Peyer's patch (tissue), 4 donors: ENCODE data around the gene YPEL1. TPM values are rescaled to one million over a fixed set of nuclear protein-coding genes. Genes with fewer than 3 reads are reported as not detected.

Source experiments
- DNase-seq, 3 donors: peaks; one replicate each; pipeline ENCODE4 v3.0.0-alpha.2; 2017 to 2019
- H3K27ac ChIP-seq, 4 donors: fragments of 200-600 bp; sonication (generic); one replicate each; pipeline ENCODE4 v1.5.1; 2016 to 2019
- H3K27me3 ChIP-seq, 2 donors: fragments of 200-600 bp; sonication (generic); one replicate each; pipeline ENCODE4 v1.5.1; 2019
- H3K36me3 ChIP-seq, 3 donors: fragments of 200-600 bp; sonication (generic); one replicate each; pipeline ENCODE4 v1.5.1; 2016 to 2019
- H3K4me1 ChIP-seq, 4 donors: fragments of 200-600 bp; sonication (generic); one replicate each; pipeline ENCODE4 v1.5.1; 2016 to 2019
- H3K4me3 ChIP-seq, 4 donors: fragments of 200-600 bp; sonication (generic); 1 replicate in 3 of 4; 2 replicates in 1 of 4; pipeline ENCODE4 v1.5.1; 2016 to 2019; ENCODE audit warnings: mild to moderate bottlenecking in 1 of 4
- H3K9me3 ChIP-seq, 4 donors: fragments of 200-600 bp; sonication (generic); one replicate each; pipeline ENCODE4 v1.5.1; 2016 to 2019; ENCODE audit warnings: mild to moderate bottlenecking in 1 of 4
- POLR2A ChIP-seq, 2 donors: fragments of 450-650 bp; IDR thresholded peaks; one replicate each; pipeline ENCODE4 v1.5.1; 2017; ENCODE audit warnings: antibody characterized with exemption in 2 of 2, mild to moderate bottlenecking in 2 of 2, moderate library complexity in 2 of 2
- total RNA-seq, 4 donors: library from RNA; depleted of rRNA; stranded (reverse); fragments of >200 nt; gene quantifications; one replicate each; pipeline ENCODE4 v1.1.0, GENCODE V29; 2016
- TF ChIP-seq, protein P1 (sequence below), 6 experiments: fragments of 450-650 bp in 4 of 6; fragments of 200-600 bp in 2 of 6; sonication (generic) in 1 of 6; IDR thresholded peaks; one replicate each; pipeline ENCODE4 v1.5.1; 2017 to 2019; ENCODE audit warnings: antibody characterized with exemption in 6 of 6, mild to moderate bottlenecking in 3 of 6, moderate library complexity in 1 of 6

The YPEL1 gene
- total RNA-seq, 4 donors from 2014 or later = 3.3 to 4.8 (median 3.4) TPM

DNA sequence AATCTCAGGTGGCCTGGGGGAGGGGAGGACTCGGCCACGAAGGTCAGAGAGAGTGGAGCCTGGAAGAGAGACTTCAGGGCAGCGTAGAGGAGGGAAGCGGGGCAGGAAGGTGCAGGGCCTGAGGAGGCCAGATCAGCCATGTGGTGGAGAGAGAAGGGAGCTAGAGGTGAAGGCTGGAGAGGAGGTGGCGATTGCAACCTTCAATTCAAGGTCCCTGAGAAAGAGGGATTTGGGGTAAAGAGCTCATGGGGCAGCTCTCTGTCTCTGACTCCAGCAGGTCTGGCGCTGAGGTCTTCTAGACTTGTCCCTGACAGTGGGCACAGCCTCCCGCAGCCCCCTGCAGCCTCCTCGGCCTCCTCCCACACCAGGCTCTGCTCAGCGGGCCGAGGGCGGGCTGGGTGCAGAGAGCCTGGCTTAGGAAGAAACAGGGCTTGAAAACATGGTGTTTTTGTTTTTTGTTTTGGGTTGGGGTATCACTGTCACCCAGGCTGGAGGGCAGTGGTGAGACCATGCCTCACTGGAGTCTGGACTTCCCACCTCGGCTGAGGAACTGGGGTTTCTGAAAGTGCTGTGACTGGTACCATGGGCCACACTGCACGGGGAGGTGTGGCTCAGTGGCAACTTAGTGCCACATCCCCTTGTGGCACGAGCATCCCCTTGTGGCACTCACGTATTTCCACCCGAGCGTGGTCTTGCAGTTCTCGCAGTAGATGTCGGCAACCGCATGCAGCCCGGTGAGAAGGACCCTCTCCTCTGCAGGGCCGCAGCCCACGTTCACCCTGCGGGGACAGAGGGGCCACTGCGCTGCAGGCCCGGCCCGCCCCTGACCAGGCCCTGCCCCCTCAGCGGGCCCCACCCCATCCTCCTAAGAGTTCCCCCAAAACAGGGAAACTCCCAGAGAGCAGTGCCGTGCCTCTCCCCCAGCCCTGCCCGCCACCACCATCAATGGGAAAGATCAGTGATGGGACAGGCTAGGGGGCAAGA, 32.6 kb downstream of the YPEL1 start:
- DNase-seq = peak in 1 of 3 donors; percentile 45
- no peaks in the 10 kb centered on the region for H3K9me3 ChIP-seq
- peaks cover 0 to 7% (median 0%) of the 10 kb centered on the region in 3 donors for H3K36me3 ChIP-seq
- H3K27me3 ChIP-seq = no peaks in the 10 kb centered on the region
- H3K4me3 ChIP-seq = no peak overlapping the region
- no peak for TF ChIP-seq POLR2A (IDR thresholded peaks at IDR 0.05)
- TF ChIP-seq, protein P1, sequence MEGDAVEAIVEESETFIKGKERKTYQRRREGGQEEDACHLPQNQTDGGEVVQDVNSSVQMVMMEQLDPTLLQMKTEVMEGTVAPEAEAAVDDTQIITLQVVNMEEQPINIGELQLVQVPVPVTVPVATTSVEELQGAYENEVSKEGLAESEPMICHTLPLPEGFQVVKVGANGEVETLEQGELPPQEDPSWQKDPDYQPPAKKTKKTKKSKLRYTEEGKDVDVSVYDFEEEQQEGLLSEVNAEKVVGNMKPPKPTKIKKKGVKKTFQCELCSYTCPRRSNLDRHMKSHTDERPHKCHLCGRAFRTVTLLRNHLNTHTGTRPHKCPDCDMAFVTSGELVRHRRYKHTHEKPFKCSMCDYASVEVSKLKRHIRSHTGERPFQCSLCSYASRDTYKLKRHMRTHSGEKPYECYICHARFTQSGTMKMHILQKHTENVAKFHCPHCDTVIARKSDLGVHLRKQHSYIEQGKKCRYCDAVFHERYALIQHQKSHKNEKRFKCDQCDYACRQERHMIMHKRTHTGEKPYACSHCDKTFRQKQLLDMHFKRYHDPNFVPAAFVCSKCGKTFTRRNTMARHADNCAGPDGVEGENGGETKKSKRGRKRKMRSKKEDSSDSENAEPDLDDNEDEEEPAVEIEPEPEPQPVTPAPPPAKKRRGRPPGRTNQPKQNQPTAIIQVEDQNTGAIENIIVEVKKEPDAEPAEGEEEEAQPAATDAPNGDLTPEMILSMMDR (IDR thresholded peaks at IDR 0.05) = no peak
- peaks cover 0 to 7% (median 3%) of the 10 kb centered on the region in 4 donors for H3K4me1 ChIP-seq
- H3K27ac ChIP-seq = no peak overlapping the region

DNA sequence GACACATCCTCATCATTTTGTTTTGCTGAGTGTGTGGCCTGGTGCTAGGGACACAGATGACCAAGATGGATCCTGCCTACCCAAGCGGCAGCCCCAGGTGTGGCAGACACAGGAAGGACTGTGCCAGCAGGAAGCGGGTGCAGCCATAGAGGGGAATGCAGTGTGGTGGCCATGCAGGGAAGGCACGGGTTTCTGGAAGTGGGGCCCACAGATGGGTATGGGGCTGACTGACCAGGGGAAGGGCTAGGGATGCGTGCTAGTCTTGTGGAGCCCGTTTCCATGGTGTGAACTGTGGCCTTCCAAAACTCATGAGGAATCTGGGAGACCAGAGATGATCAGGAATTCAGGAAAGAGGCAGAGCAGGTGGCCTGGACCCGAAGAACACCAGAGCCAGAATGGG, 33.5 kb downstream of the YPEL1 start:
- Histone ChIP-seq H3K27ac (no peak overlapping the region), H3K36me3 (peaks cover 0 to 13% (median 0%) of the 10 kb centered on the region in 3 donors), H3K4me1 (peaks cover 0 to 6% (median 0%) of the 10 kb centered on the region in 4 donors), H3K27me3 (no peaks in the 10 kb centered on the region), H3K9me3 (no peaks in the 10 kb centered on the region), H3K4me3 (no peak overlapping the region)
- TF ChIP-seq POLR2A (IDR thresholded peaks at IDR 0.05) = no peak
- TF ChIP-seq, protein P1 (IDR thresholded peaks at IDR 0.05) = no peak
- no peak for DNase-seq

DNA sequence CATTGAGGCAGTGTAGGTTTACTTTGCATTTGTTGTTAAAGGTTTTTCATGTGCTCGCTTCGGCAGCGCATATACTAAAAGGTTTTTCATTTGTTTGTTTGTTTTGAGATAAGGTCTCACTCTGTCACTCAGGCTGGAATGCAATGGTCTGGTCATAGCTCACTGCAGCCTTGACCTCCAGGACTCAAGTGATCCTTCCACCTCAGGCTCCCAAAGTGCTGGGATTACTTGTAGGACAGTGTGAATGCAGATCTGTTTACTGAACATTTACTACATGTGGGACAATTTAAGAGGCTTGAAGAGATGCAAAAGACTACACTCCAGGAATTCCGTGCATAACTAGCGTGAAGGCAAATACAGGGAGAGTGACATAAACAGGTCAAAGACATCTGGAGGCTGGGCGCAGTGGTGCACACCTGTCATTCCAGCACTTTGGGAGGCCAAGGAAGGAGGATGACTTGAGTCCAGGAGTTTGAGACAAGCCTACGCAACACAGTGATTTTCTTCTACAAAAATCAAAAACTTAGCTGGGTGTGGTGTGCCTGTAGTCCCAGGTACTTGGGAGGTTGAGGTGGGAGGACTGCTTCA, 34.1 kb downstream of the YPEL1 start:
- Histone ChIP-seq H3K27me3 (no peaks in the 10 kb centered on the region), H3K4me1 (peaks cover 0 to 6% (median 0%) of the 10 kb centered on the region in 4 donors), H3K9me3 (no peaks in the 10 kb centered on the region), H3K4me3 (no peak overlapping the region), H3K27ac (no peak overlapping the region), H3K36me3 (peaks cover 0 to 19% (median 0%) of the 10 kb centered on the region in 3 donors)
- TF ChIP-seq, protein P1 (IDR thresholded peaks at IDR 0.05) = no peak
- TF ChIP-seq POLR2A (IDR thresholded peaks at IDR 0.05) = no peak
- no peak for DNase-seq

DNA sequence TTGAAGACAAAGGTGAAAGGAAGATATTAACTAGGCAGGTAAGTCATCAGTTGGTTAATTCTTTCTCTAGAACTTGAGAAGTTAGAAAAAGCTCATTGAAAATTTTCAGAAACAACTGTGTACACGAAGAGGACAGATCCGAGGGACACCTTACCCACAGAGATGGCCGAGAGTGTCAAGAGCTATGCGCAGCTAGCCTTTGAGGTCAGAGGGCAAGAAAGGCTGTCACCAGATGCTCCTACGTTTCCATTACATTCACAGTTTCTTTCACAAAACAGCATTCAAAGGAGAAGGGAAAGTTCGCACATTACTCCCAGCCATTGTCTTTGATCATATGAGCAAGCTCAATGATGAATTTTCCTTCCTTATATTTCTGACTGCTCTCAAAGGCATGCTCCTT, 34.8 kb downstream of the YPEL1 start:
- no peak overlapping the region for H3K4me3 ChIP-seq
- peaks cover 0 to 6% (median 0%) of the 10 kb centered on the region in 4 donors for H3K4me1 ChIP-seq
- no peak overlapping the region for H3K27ac ChIP-seq
- no peaks in the 10 kb centered on the region for H3K27me3 ChIP-seq
- DNase-seq = no peak
- peaks cover 0 to 25% (median 0%) of the 10 kb centered on the region in 3 donors for H3K36me3 ChIP-seq
- H3K9me3 ChIP-seq = no peaks in the 10 kb centered on the region
- no peak for TF ChIP-seq POLR2A (IDR thresholded peaks at IDR 0.05)
- TF ChIP-seq, protein P1 (IDR thresholded peaks at IDR 0.05) = no peak

DNA sequence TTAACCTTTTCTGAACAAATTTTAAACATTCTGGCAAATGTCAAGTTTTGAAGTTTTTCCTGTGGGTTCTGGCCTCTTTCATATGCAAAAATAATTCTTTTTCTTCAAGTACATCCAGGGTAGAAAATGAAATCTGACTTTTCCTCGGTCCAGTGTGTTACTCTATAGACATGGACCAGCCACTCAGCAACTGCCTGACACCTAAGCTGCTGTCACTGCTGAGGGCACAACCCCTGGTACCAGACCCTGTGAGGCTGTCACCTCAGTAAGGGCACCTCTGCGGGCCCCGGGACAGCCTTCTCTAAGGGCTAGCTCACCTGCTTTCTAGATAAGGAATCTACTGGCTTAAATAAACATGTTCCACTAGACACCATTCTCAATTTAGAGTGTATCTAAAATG, 36.0 kb downstream of the YPEL1 start:
- no peaks in the 10 kb centered on the region for H3K9me3 ChIP-seq
- H3K27me3 ChIP-seq = no peaks in the 10 kb centered on the region
- peaks cover 0 to 37% (median 0%) of the 10 kb centered on the region in 3 donors for H3K36me3 ChIP-seq
- no peak for DNase-seq
- TF ChIP-seq, protein P1 (IDR thresholded peaks at IDR 0.05) = no peak
- no peak for TF ChIP-seq POLR2A (IDR thresholded peaks at IDR 0.05)
- H3K4me1 ChIP-seq = peaks cover 0 to 6% (median 0%) of the 10 kb centered on the region in 4 donors
- no peak overlapping the region for H3K27ac ChIP-seq
- H3K4me3 ChIP-seq = no peak overlapping the region
